Peyer's patch (tissue), 4 donors: ENCODE measurements around the gene IFT20. TPM values are rescaled to one million over a fixed set of nuclear protein-coding genes. Genes with fewer than 3 reads are reported as not detected.
A peak's percentile ranks its signal among the peaks of the same experiment; 100 is the strongest.
"Not testable (repeated sequence)": the region's sequence is repeated elsewhere in the genome, so short reads cannot be mapped to it uniquely, and the experiment has no call there.

ENCODE experiments used
- DNase-seq, 3 donors: peaks; one replicate each; pipeline ENCODE4 v3.0.0-alpha.2; 2017 to 2019
- H3K27ac ChIP-seq, 4 donors: fragments of 200-600 bp; sonication (generic); one replicate each; pipeline ENCODE4 v1.5.1; 2016 to 2019
- H3K27me3 ChIP-seq, 2 donors: fragments of 200-600 bp; sonication (generic); one replicate each; pipeline ENCODE4 v1.5.1; 2019
- H3K36me3 ChIP-seq, 3 donors: fragments of 200-600 bp; sonication (generic); one replicate each; pipeline ENCODE4 v1.5.1; 2016 to 2019
- H3K4me1 ChIP-seq, 4 donors: fragments of 200-600 bp; sonication (generic); one replicate each; pipeline ENCODE4 v1.5.1; 2016 to 2019
- H3K4me3 ChIP-seq, 4 donors: fragments of 200-600 bp; sonication (generic); 1 replicate in 3 of 4; 2 replicates in 1 of 4; pipeline ENCODE4 v1.5.1; 2016 to 2019; ENCODE audit warnings: mild to moderate bottlenecking in 1 of 4
- H3K9me3 ChIP-seq, 4 donors: fragments of 200-600 bp; sonication (generic); one replicate each; pipeline ENCODE4 v1.5.1; 2016 to 2019; ENCODE audit warnings: mild to moderate bottlenecking in 1 of 4
- POLR2A ChIP-seq, 2 donors: fragments of 450-650 bp; IDR thresholded peaks; one replicate each; pipeline ENCODE4 v1.5.1; 2017; ENCODE audit warnings: antibody characterized with exemption in 2 of 2, mild to moderate bottlenecking in 2 of 2, moderate library complexity in 2 of 2
- total RNA-seq, 4 donors: library from RNA; depleted of rRNA; stranded (reverse); fragments of >200 nt; gene quantifications; one replicate each; pipeline ENCODE4 v1.1.0, GENCODE V29; 2016
- TF ChIP-seq, protein P1 (sequence below), 6 experiments: fragments of 450-650 bp in 4 of 6; fragments of 200-600 bp in 2 of 6; sonication (generic) in 1 of 6; IDR thresholded peaks; one replicate each; pipeline ENCODE4 v1.5.1; 2017 to 2019; ENCODE audit warnings: antibody characterized with exemption in 6 of 6, mild to moderate bottlenecking in 3 of 6, moderate library complexity in 1 of 6

The IFT20 gene
- total RNA-seq, 4 donors from 2014 or later, result 34.7 to 69.7 (median 62.0) TPM

DNA sequence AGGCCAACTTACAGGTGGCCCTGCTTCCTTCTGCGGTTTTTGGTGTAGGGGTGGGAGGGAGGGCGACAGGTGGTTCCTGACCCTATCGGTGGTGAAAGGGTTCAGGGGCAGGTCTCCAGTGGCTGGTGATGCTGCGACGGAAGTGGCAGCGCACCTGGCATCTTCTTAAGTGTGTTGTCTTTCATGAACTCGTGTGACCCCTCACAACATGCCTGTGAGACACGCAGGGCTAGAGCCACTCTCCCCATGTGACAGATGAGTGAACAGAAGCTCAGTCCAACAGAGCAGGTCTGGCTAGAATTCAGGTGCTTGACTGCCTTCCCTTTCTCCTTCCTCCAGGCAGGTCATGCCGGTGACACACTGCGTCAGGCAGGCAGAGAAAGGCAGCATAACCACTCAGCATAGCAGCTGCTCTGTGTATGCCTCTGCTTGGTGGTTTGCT is 8.2 kb upstream of the IFT20 start:
- no peaks in the 10 kb centered on the region for H3K27me3 ChIP-seq
- H3K4me3 ChIP-seq, result no peak overlapping the region
- TF ChIP-seq, protein P1, sequence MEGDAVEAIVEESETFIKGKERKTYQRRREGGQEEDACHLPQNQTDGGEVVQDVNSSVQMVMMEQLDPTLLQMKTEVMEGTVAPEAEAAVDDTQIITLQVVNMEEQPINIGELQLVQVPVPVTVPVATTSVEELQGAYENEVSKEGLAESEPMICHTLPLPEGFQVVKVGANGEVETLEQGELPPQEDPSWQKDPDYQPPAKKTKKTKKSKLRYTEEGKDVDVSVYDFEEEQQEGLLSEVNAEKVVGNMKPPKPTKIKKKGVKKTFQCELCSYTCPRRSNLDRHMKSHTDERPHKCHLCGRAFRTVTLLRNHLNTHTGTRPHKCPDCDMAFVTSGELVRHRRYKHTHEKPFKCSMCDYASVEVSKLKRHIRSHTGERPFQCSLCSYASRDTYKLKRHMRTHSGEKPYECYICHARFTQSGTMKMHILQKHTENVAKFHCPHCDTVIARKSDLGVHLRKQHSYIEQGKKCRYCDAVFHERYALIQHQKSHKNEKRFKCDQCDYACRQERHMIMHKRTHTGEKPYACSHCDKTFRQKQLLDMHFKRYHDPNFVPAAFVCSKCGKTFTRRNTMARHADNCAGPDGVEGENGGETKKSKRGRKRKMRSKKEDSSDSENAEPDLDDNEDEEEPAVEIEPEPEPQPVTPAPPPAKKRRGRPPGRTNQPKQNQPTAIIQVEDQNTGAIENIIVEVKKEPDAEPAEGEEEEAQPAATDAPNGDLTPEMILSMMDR (IDR thresholded peaks at IDR 0.05), result no peak
- no peak for TF ChIP-seq POLR2A (IDR thresholded peaks at IDR 0.05)
- DNase-seq, result no peak
- no peaks in the 10 kb centered on the region for H3K4me1 ChIP-seq
- peaks cover 0 to 91% (median 3%) of the 10 kb centered on the region in 3 donors for H3K36me3 ChIP-seq
- H3K9me3 ChIP-seq, result no peaks in the 10 kb centered on the region
- H3K27ac ChIP-seq, result no peak overlapping the region

DNA sequence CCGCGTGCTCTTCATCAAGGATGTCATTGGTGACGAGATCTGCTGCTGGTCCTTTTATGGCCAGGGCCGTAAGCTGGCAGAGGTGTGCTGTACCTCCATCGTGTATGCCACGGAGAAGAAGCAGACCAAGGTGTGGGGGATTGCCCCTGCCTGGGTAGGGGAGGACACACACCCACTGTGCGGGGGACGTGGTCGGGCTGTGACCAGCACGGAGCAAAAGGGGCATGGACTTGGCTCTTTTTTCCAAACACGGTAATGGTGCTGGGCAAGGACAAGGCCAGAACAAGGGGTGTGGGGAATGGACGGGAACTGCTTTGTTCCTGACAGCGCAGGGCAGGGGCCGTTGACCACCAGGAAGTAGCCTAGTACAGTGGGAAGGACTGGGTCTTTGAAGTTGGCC is 7.0 kb upstream of the IFT20 start:
- no peak overlapping the region for H3K27ac ChIP-seq

DNA sequence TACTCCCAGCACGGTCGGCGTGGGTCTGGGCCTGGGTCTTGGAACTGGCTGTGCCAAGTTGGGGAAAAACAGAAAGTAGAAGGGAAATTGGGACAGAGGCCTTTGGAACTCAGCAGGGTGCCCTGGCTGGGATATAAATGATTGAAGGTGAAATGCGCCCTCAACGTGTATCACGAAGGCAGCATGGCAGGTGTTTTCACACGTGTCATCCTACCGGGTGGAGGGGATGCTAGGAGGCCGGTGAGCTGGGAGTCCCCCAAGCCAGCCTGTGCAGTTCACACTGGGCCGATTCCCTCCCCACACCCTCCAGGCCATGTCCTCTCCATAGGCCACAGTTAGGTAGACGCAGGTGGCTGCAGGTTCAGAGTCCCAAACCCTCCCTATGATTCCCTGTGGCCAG is 6.2 kb upstream of the IFT20 start:
- no peaks in the 10 kb centered on the region for H3K27me3 ChIP-seq
- no peak overlapping the region for H3K27ac ChIP-seq
- no peak for DNase-seq
- peaks cover 0 to 71% (median 3%) of the 10 kb centered on the region in 3 donors for H3K36me3 ChIP-seq
- no peak for TF ChIP-seq POLR2A (IDR thresholded peaks at IDR 0.05)
- TF ChIP-seq, protein P1 (IDR thresholded peaks at IDR 0.05), result no peak
- H3K4me3 ChIP-seq, result no peak overlapping the region
- peaks cover 0 to 11% (median 1%) of the 10 kb centered on the region in 4 donors for H3K4me1 ChIP-seq
- no peaks in the 10 kb centered on the region for H3K9me3 ChIP-seq

More for the DNA sequence above, 7.0 kb upstream of the IFT20 start:
- Histone ChIP-seq H3K4me3 (no peak overlapping the region), H3K4me1 (peaks cover 0 to 4% (median 0%) of the 10 kb centered on the region in 4 donors), H3K27me3 (no peaks in the 10 kb centered on the region), H3K36me3 (peaks cover 0 to 79% (median 3%) of the 10 kb centered on the region in 3 donors), H3K9me3 (no peaks in the 10 kb centered on the region)
- TF ChIP-seq POLR2A (IDR thresholded peaks at IDR 0.05), result no peak
- TF ChIP-seq, protein P1 (IDR thresholded peaks at IDR 0.05), result no peak
- DNase-seq, result no peak

DNA sequence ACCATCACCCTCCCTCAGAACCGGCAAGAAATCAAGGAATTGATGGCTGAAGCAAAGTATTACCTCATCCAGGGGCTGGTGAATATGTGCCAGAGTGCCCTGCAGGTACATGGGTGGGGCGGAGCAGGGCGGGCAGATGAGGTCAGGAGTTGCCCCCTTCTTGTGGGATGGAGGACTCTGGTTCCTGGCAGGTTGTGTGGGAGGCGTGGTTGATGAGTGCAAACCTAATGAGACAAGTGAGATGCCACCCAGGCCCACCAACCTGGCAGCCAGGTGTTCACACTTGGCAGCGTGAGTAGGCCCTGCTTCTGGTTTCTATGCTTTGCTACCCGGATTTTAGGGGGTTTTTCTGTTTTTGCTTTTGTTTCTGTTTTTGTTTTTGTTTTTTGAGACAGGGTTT is 5.1 kb upstream of the IFT20 start:
- TF ChIP-seq POLR2A (IDR thresholded peaks at IDR 0.05), result no peak
- TF ChIP-seq, protein P1 (IDR thresholded peaks at IDR 0.05), result no peak
- H3K36me3 ChIP-seq, result peaks cover 0 to 59% (median 3%) of the 10 kb centered on the region in 3 donors
- no peaks in the 10 kb centered on the region for H3K9me3 ChIP-seq
- no peak overlapping the region for H3K27ac ChIP-seq
- H3K4me1 ChIP-seq, result peaks cover 0 to 17% (median 4%) of the 10 kb centered on the region in 4 donors
- no peaks in the 10 kb centered on the region for H3K27me3 ChIP-seq
- no peak overlapping the region for H3K4me3 ChIP-seq
- no peak for DNase-seq

DNA sequence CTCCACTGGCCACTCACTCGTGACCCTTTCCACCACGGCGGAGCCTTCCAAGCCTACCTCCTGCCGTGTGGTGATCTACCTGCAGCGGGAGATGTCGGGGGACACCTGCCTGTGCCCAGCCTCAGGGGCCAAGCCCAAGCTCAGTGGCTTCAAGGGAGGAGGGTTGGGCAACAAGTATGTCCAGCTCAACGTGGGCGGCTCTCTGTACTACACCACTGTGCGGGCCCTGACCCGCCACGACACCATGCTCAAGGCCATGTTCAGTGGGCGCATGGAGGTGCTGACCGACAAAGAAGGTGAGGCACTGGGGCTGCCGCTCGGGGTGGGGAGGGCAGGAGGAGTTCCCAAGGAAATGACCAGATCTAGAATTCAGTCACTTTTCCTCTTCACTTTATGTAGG is 4.2 kb upstream of the IFT20 start:
- H3K27ac ChIP-seq, result no peak overlapping the region
- no peak for DNase-seq
- H3K9me3 ChIP-seq, result no peaks in the 10 kb centered on the region

DNA sequence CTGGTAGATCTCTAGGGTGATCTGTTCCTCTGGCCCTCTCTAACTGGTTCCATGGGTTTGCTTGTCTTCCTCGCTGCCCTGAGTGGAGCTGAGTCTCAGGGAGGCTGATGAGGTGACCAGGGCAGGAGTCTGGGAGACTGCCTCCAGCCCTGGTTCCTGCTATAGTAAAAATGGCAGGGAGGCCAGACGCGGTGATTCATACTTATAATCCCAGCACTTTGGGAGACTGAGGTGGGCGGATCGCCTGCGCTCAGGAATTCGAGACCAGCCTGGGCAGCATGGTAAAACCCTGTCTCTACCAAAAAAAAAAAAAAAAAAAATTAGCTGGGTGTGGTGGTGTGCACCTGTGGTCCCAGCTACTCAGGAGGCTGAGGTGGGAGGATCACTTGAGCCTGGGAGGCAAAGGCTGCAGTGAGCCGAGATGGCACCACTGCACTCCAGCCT is 3.5 kb upstream of the IFT20 start:
- Histone ChIP-seq H3K4me1 (peaks cover 0 to 25% (median 6%) of the 10 kb centered on the region in 4 donors), H3K36me3 (peaks cover 0 to 43% (median 3%) of the 10 kb centered on the region in 3 donors), H3K27ac (peak overlapping the region in 2 of 4 donors; percentile 3 to 6)
- H3K4me3 ChIP-seq, H3K27me3 ChIP-seq, H3K9me3 ChIP-seq, DNase-seq: not testable (repeated sequence)

More for the DNA sequence above, 4.2 kb upstream of the IFT20 start:
- Histone ChIP-seq H3K4me1 (peaks cover 0 to 19% (median 6%) of the 10 kb centered on the region in 4 donors), H3K36me3 (peaks cover 0 to 50% (median 3%) of the 10 kb centered on the region in 3 donors), H3K4me3 (no peak overlapping the region), H3K27me3 (no peaks in the 10 kb centered on the region)
- TF ChIP-seq, protein P1 (IDR thresholded peaks at IDR 0.05), result no peak
- no peak for TF ChIP-seq POLR2A (IDR thresholded peaks at IDR 0.05)
